C1 segment of cervical spinal cord (tissue), 14 donors: ENCODE results near the gene TTC8.

ENCODE experiments used
- DNase-seq, 14 donors: peaks; one replicate each; lab custom pipeline; 2025; lab: John Stamatoyannopoulos, UW

Gene TTC8

DNA sequence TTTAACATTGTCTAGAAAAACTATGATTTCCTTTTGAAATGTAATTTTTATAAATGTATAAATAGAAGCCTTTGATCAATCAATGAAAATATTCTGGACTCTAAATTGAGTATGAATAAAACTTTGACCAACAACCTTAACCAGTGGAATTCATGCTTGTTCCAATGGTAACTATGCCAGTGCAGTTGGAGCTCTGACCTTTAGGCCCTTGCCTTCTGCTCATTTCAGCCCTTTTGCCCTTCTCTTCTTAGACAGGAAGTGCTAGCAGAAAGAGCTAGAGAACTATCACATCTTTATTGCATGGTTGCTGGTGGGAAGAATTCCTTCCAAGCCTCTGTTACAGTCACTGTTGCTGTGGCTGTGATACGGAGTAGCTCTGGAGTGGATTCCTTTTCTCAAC is 39.7 kb downstream of the TTC8 start:
- no peak for DNase-seq

DNA sequence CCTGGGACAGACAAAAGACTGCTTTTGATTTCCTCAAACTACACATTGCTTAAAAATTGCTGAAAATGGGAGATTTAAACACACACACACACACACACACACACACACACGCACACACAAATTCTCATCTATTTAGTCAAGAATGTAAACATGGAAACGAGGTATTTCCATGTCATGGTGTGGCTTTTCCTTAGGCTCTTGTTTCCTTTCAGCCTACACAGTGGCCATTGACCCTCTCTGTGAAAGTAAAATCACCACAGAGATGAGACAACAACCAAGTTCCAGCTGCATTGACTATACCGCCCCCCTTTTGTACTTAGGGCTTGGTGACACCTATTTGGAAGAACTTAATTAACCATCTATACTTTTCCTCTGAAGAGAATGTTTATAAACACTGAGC is 41.9 kb downstream of the TTC8 start:
- no peak for DNase-seq

DNA sequence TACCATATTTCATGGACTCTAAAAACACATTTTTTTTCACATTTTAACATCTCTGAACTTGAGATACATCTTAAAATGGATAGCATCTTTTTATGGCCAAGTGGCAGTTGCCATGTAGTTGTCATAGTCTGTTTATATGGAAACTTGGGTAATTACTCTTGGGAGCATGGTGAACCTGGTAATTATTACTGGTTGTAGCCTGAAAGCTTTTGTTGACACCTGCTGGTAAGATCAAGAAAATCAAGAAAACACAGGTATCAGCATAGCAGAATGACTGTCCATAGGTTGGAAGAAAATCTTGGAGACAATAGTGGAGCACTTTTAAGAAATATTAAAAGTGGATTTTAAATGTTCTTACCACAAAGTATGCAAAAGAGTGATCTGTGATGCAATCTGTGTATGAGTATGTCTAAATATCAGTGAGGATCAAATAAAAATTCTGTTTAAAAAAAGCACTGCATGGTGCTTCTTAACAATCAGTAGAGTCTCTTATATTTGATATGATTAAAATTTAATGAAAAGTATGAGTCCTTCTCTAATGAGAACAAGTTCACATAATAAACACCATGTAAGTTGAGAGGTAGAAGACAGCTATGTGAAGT is 44.2 kb downstream of the TTC8 start:
- no peak for DNase-seq

DNA sequence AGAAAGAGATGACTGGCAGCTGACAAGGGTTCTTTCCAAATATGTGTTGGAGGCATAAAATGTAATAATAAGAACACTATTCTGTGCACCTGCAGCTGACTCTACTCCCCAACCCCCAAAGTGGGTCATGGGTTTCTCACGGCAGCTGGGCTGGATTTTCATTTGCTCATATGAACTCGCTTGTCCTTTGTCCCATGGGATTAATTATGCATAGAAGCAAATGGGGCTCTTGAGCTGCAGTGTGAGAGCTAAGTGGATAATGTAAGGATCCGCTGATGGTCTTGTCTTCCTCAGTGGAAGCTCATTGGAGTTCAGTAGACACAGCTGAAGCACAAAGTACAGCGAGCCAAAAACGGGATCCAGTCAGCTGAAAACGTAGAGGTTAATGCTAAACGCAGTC is 46.3 kb downstream of the TTC8 start:
- no peak for DNase-seq

DNA sequence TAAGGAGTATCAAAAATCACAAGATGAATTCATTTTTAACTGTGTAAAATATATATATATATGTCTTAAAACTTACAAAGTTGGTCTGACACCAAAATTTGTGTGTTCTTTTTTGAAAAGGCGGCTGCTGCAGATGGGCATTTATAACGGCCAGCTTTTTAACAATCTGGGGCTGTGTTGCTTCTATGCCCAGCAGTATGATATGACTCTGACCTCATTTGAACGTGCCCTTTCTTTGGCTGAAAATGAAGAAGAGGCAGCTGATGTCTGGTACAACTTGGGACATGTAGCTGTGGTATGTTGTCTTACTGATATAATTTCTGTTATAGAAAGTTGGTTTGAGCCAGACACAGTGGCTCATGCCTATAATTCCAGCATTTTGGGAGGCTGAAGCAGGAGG is 47.0 kb downstream of the TTC8 start:
- DNase-seq, result no peak

DNA sequence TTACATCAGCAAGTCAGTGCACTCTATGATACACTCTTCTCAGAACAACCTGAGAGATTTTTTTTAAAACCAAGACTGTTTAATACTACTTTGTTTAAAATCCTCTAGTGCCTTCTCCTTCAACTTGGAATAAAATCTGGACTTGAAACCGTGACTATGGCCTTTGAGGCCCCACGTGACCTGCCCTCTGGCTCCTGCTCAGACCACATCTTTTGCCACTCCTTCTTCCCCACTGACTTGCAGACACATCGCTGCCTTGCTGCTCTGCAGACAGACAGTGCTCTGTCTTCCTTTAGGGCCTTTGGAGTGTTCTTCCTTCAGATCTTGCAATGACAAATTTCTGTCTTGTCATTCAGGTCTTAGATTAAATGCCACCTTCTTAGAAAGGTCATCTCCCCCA is 48.5 kb downstream of the TTC8 start:
- DNase-seq, result no peak

- no peak for DNase-seq
Observed at GRCh38 chr14:88877192-88877591, 52.7 kb downstream of the TTC8 start.

GRCh38 chr14:88879022-88879421 is 54.6 kb downstream of the TTC8 start:
- no peak for DNase-seq

DNA sequence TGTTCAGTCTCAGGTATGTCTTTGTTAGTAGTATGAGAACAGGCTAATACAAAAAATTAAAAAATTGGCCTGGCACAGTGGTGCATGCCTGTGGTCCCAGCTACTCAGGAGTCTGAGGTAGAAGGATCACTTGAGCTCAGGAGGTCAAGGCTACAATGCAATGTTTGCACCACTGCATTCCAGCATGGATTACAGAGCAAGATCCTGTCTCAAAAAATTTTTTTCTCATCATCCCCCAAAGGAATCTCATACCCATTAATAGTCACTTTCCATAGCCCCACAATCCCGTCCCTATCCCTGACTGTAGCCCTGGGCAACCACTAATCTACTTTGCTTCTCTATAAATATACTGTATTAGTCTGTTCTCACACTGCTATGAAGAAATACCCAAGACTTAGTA is 57.8 kb downstream of the TTC8 start:
- no peak for DNase-seq

DNA sequence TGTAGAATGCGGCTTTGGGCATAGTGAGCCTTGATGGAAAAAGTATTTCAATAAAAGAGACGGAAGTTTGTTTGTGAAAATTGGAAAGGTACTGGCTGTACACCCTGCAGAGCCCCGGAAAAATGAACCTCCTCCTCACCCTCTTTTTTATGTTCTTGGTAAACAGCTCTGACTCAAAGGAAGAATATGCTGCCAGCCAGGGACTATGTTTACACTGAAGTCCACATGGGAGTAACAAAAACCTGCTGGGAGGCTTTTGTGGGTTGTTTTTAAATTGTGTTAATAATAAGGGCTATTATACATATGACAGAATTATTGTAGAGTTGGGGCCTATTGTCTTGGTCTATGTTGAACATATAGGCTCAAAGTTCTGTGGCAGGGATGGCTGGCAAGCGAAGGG is 70.7 kb downstream of the TTC8 start:
- DNase-seq, result no peak

GRCh38 chr14:88901189-88901588 is 76.7 kb downstream of the TTC8 start:
- DNase-seq, result no peak

GRCh38 chr14:88901991-88902390 is 77.5 kb downstream of the TTC8 start:
- DNase-seq, result no peak

GRCh38 chr14:88902850-88903249 is 78.4 kb downstream of the TTC8 start:
- no peak for DNase-seq

- no peak for DNase-seq
Observed at GRCh38 chr14:88904206-88904647, 79.8 kb downstream of the TTC8 start.

DNA sequence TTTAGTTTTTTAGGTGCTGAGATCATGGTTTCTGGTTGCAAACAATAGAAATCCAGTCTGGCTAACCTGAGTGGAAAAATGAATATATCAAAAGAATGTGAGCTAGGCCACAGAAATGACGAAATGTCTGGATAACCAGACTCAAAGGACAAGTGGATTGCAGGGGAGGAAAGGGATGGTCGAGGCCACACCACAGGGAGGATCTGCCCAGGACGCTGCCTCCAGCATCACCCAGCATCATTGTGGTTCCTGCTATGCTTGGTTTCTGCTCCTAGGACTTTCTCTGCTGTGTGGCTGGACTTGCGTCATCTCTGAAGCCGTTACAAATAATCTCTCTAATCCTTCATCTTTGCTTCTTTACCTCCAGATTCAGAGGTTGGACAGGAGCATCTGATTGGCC is 80.4 kb downstream of the TTC8 start:
- DNase-seq, result no peak

DNA sequence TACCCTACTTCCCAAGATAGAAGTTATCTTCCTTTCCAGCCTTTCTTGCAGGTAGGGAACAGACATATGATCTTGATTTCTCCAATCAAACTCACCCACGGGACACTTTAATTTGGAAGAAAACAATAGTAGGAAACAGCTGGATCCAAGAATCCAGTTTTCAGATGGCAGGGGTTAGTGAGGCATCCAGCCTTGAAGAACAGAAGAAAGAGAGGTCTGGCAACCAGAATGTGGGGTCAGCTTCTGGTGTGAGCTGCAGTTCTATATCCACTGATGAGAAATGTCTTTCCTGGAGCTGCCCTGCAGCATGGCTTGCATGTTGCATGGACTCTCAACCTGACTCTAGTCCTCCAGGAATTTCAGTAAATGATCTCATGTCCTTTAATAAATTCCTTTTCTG is 83.8 kb downstream of the TTC8 start:
- DNase-seq, result no peak

- DNase-seq, result peak in 1 of 14 donors; percentile 71
Observed at GRCh38 chr14:88910386-88910785, 85.9 kb downstream of the TTC8 start.

DNA sequence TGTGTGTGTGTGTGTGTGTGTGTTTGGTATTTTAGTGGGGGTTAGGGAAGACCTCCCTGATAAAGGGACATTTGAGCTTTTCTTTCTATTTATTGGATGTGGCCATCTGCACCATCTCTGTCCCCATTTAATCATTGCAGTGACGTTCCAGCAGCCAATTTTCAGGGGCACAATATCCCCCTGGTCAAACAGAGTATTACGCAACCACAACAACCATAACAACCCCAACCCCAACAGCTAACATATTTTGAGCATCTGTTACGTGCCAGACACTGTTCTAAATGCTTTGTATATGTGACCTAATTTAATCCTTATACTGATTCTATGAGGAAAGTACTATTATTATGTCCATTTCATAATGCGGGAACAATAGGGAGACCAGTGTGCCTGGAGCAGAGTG is 87.4 kb downstream of the TTC8 start:
- no peak for DNase-seq

DNA sequence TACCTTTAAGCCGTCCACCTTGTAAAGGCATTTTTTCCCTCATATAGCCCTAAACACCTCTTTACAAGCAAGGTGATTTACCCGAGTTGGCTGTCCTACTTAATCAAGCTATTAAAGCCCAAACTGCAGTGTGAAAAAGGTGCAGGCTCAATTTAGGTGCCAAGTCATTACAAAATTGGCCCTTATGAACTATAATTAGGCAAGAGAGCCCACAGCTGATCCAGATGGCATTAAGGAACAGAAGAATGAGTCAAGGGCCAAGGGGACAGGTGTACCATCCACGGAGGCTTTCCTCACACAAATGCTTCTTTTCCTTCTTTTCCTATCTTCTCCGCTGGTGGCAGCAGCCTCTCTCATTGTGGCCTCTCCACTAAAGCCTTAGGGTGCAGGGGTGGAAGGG is 90.5 kb downstream of the TTC8 start:
- peak in 1 of 14 donors; percentile 41 for DNase-seq

- no peak for DNase-seq
Observed at GRCh38 chr14:88919502-88919901, 95.1 kb downstream of the TTC8 start.
